Measurements from ENCODE around the gene KSR1. TPM values are rescaled to one million over a fixed set of nuclear protein-coding genes. Genes with fewer than 3 reads are reported as not detected.
A peak's percentile ranks its signal among the peaks of the same experiment; 100 is the strongest.

Gene KSR1
- total RNA-seq, 1 donor from 2014 or later = 90.2 TPM

- Histone ChIP-seq H4K20me1 (ENCODE audit: insufficient read depth, low read length) (peaks cover 25% of the 10 kb centered on the region), H3K4me2 (ENCODE audit: low read length) (no peak overlapping the region), H3K4me3 (ENCODE audit: insufficient read depth, low read depth, low read length) (no peak overlapping the region), H3K4me1 (ENCODE audit: insufficient read depth, low read length) (peaks cover 30% of the 10 kb centered on the region), H3K27ac (ENCODE audit: low read depth, low read length) (no peak overlapping the region), H3K36me3 (ENCODE audit: insufficient read depth, low read length) (no peaks in the 10 kb centered on the region), H3K79me2 (ENCODE audit: insufficient read depth, low read length) (peaks cover 63% of the 10 kb centered on the region), H3K27me3 (ENCODE audit: insufficient read depth, low read length) (no peaks in the 10 kb centered on the region), H3K9ac (ENCODE audit: low read length) (no peak overlapping the region), H3K9me3 (ENCODE audit: insufficient read depth, low read depth, low read length) (no peaks in the 10 kb centered on the region), H2AFZ (ENCODE audit: low read depth, low read length) (no peak overlapping the region)
- FAIRE-seq (no peak), DNase-seq (ENCODE audit: low read depth) (no peak)
- Mint-ChIP-seq H3K9me3 (ENCODE audit: unreplicated experiment) (no peaks in the 10 kb centered on the region), H3K4me3 (ENCODE audit: unreplicated experiment) (peak overlapping the region; percentile 8), H3K36me3 (ENCODE audit: low read depth, unreplicated experiment) (peaks cover 22% of the 10 kb centered on the region), H3K27ac (ENCODE audit: unreplicated experiment) (peak overlapping the region; percentile 38), H3K27me3 (ENCODE audit: low read depth, unreplicated experiment) (no peaks in the 10 kb centered on the region), H3K4me1 (ENCODE audit: low read depth, unreplicated experiment) (peaks cover 47% of the 10 kb centered on the region)
- TF ChIP-seq EZH2 (IDR thresholded peaks at IDR 0.05; ENCODE audit: insufficient read depth, low read length) (no peak), CTCF (IDR thresholded peaks at IDR 0.05; ENCODE audit: insufficient read depth, low read depth, low read length) (peak; percentile 46)
These were observed 113.0 kb downstream of the KSR1 start for GRCh38 chr17:27569257-27569722.

- H3K4me3 ChIP-seq (ENCODE audit: insufficient read depth, low read depth, low read length) = no peak overlapping the region
- H3K4me1 Mint-ChIP-seq (ENCODE audit: low read depth, unreplicated experiment) = peaks cover 54% of the 10 kb centered on the region
- FAIRE-seq (no peak), DNase-seq (ENCODE audit: low read depth) (no peak)
- peaks cover 25% of the 10 kb centered on the region for H4K20me1 ChIP-seq (ENCODE audit: insufficient read depth, low read length)
- H3K9me3 ChIP-seq (ENCODE audit: insufficient read depth, low read depth, low read length) = no peaks in the 10 kb centered on the region
- peak overlapping the region; percentile 38 for H3K27ac Mint-ChIP-seq (ENCODE audit: unreplicated experiment)
- no peak overlapping the region for H3K4me2 ChIP-seq (ENCODE audit: low read length)
- H3K4me1 ChIP-seq (ENCODE audit: insufficient read depth, low read length) = peaks cover 30% of the 10 kb centered on the region
- H3K9ac ChIP-seq (ENCODE audit: low read length) = no peak overlapping the region
- H3K79me2 ChIP-seq (ENCODE audit: insufficient read depth, low read length) = peaks cover 65% of the 10 kb centered on the region
- no peak overlapping the region for H2AFZ ChIP-seq (ENCODE audit: low read depth, low read length)
- no peaks in the 10 kb centered on the region for H3K27me3 ChIP-seq (ENCODE audit: insufficient read depth, low read length)
- TF ChIP-seq EZH2 (IDR thresholded peaks at IDR 0.05; ENCODE audit: insufficient read depth, low read length) (no peak), CTCF (IDR thresholded peaks at IDR 0.05; ENCODE audit: insufficient read depth, low read depth, low read length) (no peak)
- no peaks in the 10 kb centered on the region for H3K36me3 ChIP-seq (ENCODE audit: insufficient read depth, low read length)
- H3K4me3 Mint-ChIP-seq (ENCODE audit: unreplicated experiment) = peak overlapping the region; percentile 6
- H3K9me3 Mint-ChIP-seq (ENCODE audit: unreplicated experiment) = no peaks in the 10 kb centered on the region
- peaks cover 24% of the 10 kb centered on the region for H3K36me3 Mint-ChIP-seq (ENCODE audit: low read depth, unreplicated experiment)
- H3K27me3 Mint-ChIP-seq (ENCODE audit: low read depth, unreplicated experiment) = no peaks in the 10 kb centered on the region
- H3K27ac ChIP-seq (ENCODE audit: low read depth, low read length) = no peak overlapping the region
These were observed 113.8 kb downstream of the KSR1 start for GRCh38 chr17:27569884-27570577.

GRCh38 chr17:27570578-27570914, 114.3 kb downstream of the KSR1 start:
- H3K27ac ChIP-seq (ENCODE audit: low read depth, low read length) = no peak overlapping the region
- Mint-ChIP-seq H3K4me3 (ENCODE audit: unreplicated experiment) (no peak overlapping the region), H3K36me3 (ENCODE audit: low read depth, unreplicated experiment) (peaks cover 26% of the 10 kb centered on the region), H3K9me3 (ENCODE audit: unreplicated experiment) (no peaks in the 10 kb centered on the region), H3K27ac (ENCODE audit: unreplicated experiment) (no peak overlapping the region), H3K27me3 (ENCODE audit: low read depth, unreplicated experiment) (no peaks in the 10 kb centered on the region), H3K4me1 (ENCODE audit: low read depth, unreplicated experiment) (peaks cover 56% of the 10 kb centered on the region)
- peaks cover 30% of the 10 kb centered on the region for H3K4me1 ChIP-seq (ENCODE audit: insufficient read depth, low read length)
- peaks cover 25% of the 10 kb centered on the region for H4K20me1 ChIP-seq (ENCODE audit: insufficient read depth, low read length)
- H3K79me2 ChIP-seq (ENCODE audit: insufficient read depth, low read length) = peaks cover 67% of the 10 kb centered on the region
- no peak for TF ChIP-seq EZH2 (IDR thresholded peaks at IDR 0.05; ENCODE audit: insufficient read depth, low read length)
- no peak for TF ChIP-seq CTCF (IDR thresholded peaks at IDR 0.05; ENCODE audit: insufficient read depth, low read depth, low read length)
- H3K4me3 ChIP-seq (ENCODE audit: insufficient read depth, low read depth, low read length) = no peak overlapping the region
- FAIRE-seq (no peak), DNase-seq (ENCODE audit: low read depth) (no peak)
- no peaks in the 10 kb centered on the region for H3K27me3 ChIP-seq (ENCODE audit: insufficient read depth, low read length)
- no peak overlapping the region for H2AFZ ChIP-seq (ENCODE audit: low read depth, low read length)
- H3K36me3 ChIP-seq (ENCODE audit: insufficient read depth, low read length) = no peaks in the 10 kb centered on the region
- no peak overlapping the region for H3K9ac ChIP-seq (ENCODE audit: low read length)
- no peak overlapping the region for H3K4me2 ChIP-seq (ENCODE audit: low read length)
- H3K9me3 ChIP-seq (ENCODE audit: insufficient read depth, low read depth, low read length) = no peaks in the 10 kb centered on the region
